ENCODE results near the gene CCND2.

Gene CCND2

DNA sequence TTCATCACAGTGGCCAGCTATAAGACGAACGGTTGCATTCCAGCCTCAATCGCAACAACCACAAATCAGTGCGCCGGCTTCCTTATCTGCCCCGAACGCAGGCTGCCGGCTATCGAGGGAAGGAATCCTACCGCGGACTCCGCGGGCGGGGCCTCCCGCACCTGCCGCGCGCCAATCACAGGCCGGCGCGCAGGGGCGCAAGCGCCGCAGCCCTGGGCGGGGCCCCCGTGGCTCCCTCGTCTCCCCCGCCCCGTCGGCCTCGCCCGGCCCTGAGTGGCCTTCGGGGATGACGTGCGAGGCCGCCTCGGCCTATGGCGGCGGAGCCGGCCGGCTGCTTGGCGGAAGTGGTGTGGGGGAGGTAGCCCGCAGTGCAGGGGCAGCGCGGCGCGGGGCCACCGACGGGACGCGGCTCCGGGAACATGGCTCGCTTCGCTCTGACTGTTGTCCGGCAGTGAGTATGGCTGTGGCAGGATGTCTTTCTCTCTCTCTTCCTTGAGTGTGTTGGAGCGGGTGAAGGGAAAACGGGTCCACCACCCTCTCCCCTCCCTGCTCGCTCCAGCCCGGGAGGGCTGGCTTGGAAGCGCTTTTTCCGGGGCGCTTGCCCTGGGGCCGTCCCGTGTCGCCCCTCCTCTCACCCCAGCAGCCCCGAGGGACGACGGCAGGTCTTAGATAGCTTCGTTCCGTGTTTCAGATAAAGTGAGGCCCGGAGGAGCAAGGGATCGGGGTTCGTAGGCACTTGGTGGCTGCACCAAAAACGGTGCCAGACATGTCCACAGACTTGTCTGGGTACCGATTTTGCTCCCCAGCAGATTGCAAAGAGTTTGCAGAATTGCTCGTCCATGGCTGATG lies 47.5 kb downstream of the CCND2 start, which contains the start of gene TIGAR (continued):
- TF ChIP-seq, protein P1, sequence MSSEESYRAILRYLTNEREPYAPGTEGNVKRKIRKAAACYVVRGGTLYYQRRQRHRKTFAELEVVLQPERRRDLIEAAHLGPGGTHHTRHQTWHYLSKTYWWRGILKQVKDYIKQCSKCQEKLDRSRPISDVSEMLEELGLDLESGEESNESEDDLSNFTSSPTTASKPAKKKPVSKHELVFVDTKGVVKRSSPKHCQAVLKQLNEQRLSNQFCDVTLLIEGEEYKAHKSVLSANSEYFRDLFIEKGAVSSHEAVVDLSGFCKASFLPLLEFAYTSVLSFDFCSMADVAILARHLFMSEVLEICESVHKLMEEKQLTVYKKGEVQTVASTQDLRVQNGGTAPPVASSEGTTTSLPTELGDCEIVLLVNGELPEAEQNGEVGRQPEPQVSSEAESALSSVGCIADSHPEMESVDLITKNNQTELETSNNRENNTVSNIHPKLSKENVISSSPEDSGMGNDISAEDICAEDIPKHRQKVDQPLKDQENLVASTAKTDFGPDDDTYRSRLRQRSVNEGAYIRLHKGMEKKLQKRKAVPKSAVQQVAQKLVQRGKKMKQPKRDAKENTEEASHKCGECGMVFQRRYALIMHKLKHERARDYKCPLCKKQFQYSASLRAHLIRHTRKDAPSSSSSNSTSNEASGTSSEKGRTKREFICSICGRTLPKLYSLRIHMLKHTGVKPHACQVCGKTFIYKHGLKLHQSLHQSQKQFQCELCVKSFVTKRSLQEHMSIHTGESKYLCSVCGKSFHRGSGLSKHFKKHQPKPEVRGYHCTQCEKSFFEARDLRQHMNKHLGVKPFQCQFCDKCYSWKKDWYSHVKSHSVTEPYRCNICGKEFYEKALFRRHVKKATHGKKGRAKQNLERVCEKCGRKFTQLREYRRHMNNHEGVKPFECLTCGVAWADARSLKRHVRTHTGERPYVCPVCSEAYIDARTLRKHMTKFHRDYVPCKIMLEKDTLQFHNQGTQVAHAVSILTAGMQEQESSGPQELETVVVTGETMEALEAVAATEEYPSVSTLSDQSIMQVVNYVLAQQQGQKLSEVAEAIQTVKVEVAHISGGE (tag by site-specific recombination; conservative IDR thresholded peaks at IDR 0.05; ENCODE audit: low read depth): peak; percentile 54; the same call in 1 of the 2 replicates
- TF ChIP-seq, protein P2, sequence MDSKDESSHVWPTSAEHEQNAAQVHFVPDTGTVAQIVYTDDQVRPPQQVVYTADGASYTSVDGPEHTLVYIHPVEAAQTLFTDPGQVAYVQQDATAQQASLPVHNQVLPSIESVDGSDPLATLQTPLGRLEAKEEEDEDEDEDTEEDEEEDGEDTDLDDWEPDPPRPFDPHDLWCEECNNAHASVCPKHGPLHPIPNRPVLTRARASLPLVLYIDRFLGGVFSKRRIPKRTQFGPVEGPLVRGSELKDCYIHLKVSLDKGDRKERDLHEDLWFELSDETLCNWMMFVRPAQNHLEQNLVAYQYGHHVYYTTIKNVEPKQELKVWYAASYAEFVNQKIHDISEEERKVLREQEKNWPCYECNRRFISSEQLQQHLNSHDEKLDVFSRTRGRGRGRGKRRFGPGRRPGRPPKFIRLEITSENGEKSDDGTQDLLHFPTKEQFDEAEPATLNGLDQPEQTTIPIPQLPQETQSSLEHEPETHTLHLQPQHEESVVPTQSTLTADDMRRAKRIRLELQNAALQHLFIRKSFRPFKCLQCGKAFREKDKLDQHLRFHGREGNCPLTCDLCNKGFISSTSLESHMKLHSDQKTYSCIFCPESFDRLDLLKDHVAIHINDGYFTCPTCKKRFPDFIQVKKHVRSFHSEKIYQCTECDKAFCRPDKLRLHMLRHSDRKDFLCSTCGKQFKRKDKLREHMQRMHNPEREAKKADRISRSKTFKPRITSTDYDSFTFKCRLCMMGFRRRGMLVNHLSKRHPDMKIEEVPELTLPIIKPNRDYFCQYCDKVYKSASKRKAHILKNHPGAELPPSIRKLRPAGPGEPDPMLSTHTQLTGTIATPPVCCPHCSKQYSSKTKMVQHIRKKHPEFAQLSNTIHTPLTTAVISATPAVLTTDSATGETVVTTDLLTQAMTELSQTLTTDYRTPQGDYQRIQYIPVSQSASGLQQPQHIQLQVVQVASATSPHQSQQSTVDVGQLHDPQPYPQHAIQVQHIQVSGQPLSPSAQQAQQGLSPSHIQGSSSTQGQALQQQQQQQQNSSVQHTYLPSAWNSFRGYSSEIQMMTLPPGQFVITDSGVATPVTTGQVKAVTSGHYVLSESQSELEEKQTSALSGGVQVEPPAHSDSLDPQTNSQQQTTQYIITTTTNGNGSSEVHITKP (tag by site-specific recombination; IDR thresholded peaks at IDR 0.05): no peak
- TF ChIP-seq, protein P3, sequence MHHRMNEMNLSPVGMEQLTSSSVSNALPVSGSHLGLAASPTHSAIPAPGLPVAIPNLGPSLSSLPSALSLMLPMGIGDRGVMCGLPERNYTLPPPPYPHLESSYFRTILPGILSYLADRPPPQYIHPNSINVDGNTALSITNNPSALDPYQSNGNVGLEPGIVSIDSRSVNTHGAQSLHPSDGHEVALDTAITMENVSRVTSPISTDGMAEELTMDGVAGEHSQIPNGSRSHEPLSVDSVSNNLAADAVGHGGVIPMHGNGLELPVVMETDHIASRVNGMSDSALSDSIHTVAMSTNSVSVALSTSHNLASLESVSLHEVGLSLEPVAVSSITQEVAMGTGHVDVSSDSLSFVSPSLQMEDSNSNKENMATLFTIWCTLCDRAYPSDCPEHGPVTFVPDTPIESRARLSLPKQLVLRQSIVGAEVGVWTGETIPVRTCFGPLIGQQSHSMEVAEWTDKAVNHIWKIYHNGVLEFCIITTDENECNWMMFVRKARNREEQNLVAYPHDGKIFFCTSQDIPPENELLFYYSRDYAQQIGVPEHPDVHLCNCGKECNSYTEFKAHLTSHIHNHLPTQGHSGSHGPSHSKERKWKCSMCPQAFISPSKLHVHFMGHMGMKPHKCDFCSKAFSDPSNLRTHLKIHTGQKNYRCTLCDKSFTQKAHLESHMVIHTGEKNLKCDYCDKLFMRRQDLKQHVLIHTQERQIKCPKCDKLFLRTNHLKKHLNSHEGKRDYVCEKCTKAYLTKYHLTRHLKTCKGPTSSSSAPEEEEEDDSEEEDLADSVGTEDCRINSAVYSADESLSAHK (tag by site-specific recombination; IDR thresholded peaks at IDR 0.05): no peak
- TF ChIP-seq YY1 (tag by site-specific recombination; IDR thresholded peaks at IDR 0.05) (peak; percentile 60; the same call in 1 of the 2 replicates), ZNF324 (tag by site-specific recombination; IDR thresholded peaks at IDR 0.05) (no peak), ZFP37 (tag by site-specific recombination; IDR thresholded peaks at IDR 0.05) (peak; percentile 53; the same call in 1 of the 2 replicates), ZFHX2 (tag by site-specific recombination; conservative IDR thresholded peaks at IDR 0.05) (peak; percentile 62), ZEB2 (tag by site-specific recombination; IDR thresholded peaks at IDR 0.05) (peak; percentile 76; the same call in 1 of the 2 replicates), ZNF350 (tag by site-specific recombination; IDR thresholded peaks at IDR 0.05) (no peak), GFI1B (tag by site-specific recombination; IDR thresholded peaks at IDR 0.05) (peak; percentile 96), ZNF654 (tag by site-specific recombination; IDR thresholded peaks at IDR 0.05; ENCODE audit: low read depth) (no peak), KLF10 (tag by site-specific recombination; IDR thresholded peaks at IDR 0.05) (peak; percentile 63; the same call in 1 of the 2 replicates), ZNF792 (tag by site-specific recombination; IDR thresholded peaks at IDR 0.05) (no peak), GLIS1 (tag by site-specific recombination; IDR thresholded peaks at IDR 0.05) (peak; percentile 63), ZNF677 (tag by site-specific recombination; IDR thresholded peaks at IDR 0.05) (no peak), MYNN (tag by site-specific recombination; IDR thresholded peaks at IDR 0.05; ENCODE audit: borderline replicate concordance) (no peak), ZNF555 (tag by site-specific recombination; conservative IDR thresholded peaks at IDR 0.05) (no peak), ZBTB20 (tag by site-specific recombination; IDR thresholded peaks at IDR 0.05) (peak; percentile 98), ZNF311 (tag by site-specific recombination; IDR thresholded peaks at IDR 0.05; ENCODE audit: borderline replicate concordance) (no peak), OVOL3 (tag by site-specific recombination; IDR thresholded peaks at IDR 0.05) (no peak)
- TF ChIP-seq, protein P4, sequence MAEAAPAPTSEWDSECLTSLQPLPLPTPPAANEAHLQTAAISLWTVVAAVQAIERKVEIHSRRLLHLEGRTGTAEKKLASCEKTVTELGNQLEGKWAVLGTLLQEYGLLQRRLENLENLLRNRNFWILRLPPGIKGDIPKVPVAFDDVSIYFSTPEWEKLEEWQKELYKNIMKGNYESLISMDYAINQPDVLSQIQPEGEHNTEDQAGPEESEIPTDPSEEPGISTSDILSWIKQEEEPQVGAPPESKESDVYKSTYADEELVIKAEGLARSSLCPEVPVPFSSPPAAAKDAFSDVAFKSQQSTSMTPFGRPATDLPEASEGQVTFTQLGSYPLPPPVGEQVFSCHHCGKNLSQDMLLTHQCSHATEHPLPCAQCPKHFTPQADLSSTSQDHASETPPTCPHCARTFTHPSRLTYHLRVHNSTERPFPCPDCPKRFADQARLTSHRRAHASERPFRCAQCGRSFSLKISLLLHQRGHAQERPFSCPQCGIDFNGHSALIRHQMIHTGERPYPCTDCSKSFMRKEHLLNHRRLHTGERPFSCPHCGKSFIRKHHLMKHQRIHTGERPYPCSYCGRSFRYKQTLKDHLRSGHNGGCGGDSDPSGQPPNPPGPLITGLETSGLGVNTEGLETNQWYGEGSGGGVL (tag by site-specific recombination; IDR thresholded peaks at IDR 0.05): peak; percentile 10; the same call in 1 of the 2 replicates
- TF ChIP-seq, protein P5, sequence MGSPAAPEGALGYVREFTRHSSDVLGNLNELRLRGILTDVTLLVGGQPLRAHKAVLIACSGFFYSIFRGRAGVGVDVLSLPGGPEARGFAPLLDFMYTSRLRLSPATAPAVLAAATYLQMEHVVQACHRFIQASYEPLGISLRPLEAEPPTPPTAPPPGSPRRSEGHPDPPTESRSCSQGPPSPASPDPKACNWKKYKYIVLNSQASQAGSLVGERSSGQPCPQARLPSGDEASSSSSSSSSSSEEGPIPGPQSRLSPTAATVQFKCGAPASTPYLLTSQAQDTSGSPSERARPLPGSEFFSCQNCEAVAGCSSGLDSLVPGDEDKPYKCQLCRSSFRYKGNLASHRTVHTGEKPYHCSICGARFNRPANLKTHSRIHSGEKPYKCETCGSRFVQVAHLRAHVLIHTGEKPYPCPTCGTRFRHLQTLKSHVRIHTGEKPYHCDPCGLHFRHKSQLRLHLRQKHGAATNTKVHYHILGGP (tag by site-specific recombination; IDR thresholded peaks at IDR 0.05): peak; percentile 45; the same call in 1 of the 2 replicates
- TF ChIP-seq, protein P6, sequence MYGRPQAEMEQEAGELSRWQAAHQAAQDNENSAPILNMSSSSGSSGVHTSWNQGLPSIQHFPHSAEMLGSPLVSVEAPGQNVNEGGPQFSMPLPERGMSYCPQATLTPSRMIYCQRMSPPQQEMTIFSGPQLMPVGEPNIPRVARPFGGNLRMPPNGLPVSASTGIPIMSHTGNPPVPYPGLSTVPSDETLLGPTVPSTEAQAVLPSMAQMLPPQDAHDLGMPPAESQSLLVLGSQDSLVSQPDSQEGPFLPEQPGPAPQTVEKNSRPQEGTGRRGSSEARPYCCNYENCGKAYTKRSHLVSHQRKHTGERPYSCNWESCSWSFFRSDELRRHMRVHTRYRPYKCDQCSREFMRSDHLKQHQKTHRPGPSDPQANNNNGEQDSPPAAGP (tag by site-specific recombination; IDR thresholded peaks at IDR 0.05): 0 out of 2 replicates have a peak, but pooled peaks have one; percentile 29

Measured in HEK293 (cell line).